T-helper 2 cell treated with Interferon-gamma antibody and Interleukin-4, amounts not matched to agents 5 μg/mL and 100 μg/mL, for 36 hours (primary cell): ENCODE measurements around the gene NPS.

Source experiments
- DNase-seq: peaks from one replicate; pipeline ENCODE4 v3.0.0; 2021; ENCODE audit warnings: low spot score
- H3K27ac Mint-ChIP-seq: one replicate; pipeline ENCODE4 v1.8.0; 2021; ENCODE audit warnings: mild to moderate bottlenecking, mixed read lengths
- H3K27me3 Mint-ChIP-seq: one replicate; pipeline ENCODE4 v1.8.0; 2021; ENCODE audit warnings: low read depth, mixed read lengths
- H3K36me3 Mint-ChIP-seq: one replicate; pipeline ENCODE4 v1.8.0; 2021; ENCODE audit warnings: low read depth, mixed read lengths
- H3K4me1 Mint-ChIP-seq: one replicate; pipeline ENCODE4 v1.8.0; 2021; ENCODE audit warnings: low read depth, mixed read lengths
- H3K4me3 Mint-ChIP-seq: one replicate; pipeline ENCODE4 v1.8.0; 2022; ENCODE audit warnings: mild to moderate bottlenecking, moderate library complexity, mixed read lengths
- H3K9me3 Mint-ChIP-seq: one replicate; pipeline ENCODE4 v1.8.0; 2021; ENCODE audit warnings: mixed read lengths

Gene NPS

DNA sequence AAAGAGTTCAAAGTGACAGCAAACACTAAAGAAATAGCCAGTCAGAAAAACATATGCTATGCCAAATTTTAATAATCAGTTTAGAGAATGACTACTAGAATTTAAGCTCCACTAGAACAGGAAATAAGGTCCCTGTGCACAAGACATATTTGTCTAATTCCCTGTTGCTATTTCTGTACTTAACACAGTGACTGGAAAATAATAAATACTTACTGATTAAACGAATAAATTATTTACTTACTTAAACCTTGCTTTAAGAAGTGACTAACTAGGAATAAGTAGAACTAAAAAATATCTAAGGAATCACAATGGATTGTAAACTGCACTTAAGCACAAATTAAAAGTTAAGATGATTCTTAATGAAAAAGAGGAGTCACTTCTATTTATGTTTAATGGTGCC lies 22.3 kb downstream of the NPS start:
- DNase-seq = no peak
- Mint-ChIP-seq H3K27me3 (no peaks in the 10 kb centered on the region), H3K4me1 (no peaks in the 10 kb centered on the region), H3K27ac (no peak overlapping the region), H3K4me3 (no peak overlapping the region), H3K9me3 (no peaks in the 10 kb centered on the region), H3K36me3 (no peaks in the 10 kb centered on the region)

- no peaks in the 10 kb centered on the region for H3K27me3 Mint-ChIP-seq
- H3K9me3 Mint-ChIP-seq = no peaks in the 10 kb centered on the region
- no peak overlapping the region for H3K4me3 Mint-ChIP-seq
- H3K4me1 Mint-ChIP-seq = no peaks in the 10 kb centered on the region
- H3K27ac Mint-ChIP-seq = no peak overlapping the region
- no peak for DNase-seq
- no peaks in the 10 kb centered on the region for H3K36me3 Mint-ChIP-seq
Measured at GRCh38 chr10:127576051-127576450, 26.9 kb downstream of the NPS start.

DNA sequence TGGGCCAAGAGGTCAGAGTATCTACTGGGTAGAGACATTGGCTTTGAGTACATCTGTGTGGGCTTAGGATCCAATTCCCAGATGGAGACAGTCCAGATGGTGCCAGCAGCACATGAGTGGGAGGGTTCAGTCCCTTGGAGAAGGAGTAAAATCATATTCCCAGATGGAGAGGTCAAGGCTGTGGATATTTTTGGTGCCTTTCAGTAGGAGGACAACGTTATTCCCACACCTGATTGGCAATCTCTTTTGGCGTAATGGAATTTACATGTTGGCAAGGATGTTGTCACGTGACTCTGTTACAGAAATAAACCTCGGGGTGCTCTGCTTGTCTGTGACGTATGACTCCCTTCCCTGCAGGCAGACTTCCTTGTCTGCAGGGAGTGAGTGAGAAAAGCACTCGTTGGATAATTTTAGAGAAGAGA lies 27.6 kb downstream of the NPS start:
- Mint-ChIP-seq H3K9me3 (no peaks in the 10 kb centered on the region), H3K36me3 (no peaks in the 10 kb centered on the region)

DNA sequence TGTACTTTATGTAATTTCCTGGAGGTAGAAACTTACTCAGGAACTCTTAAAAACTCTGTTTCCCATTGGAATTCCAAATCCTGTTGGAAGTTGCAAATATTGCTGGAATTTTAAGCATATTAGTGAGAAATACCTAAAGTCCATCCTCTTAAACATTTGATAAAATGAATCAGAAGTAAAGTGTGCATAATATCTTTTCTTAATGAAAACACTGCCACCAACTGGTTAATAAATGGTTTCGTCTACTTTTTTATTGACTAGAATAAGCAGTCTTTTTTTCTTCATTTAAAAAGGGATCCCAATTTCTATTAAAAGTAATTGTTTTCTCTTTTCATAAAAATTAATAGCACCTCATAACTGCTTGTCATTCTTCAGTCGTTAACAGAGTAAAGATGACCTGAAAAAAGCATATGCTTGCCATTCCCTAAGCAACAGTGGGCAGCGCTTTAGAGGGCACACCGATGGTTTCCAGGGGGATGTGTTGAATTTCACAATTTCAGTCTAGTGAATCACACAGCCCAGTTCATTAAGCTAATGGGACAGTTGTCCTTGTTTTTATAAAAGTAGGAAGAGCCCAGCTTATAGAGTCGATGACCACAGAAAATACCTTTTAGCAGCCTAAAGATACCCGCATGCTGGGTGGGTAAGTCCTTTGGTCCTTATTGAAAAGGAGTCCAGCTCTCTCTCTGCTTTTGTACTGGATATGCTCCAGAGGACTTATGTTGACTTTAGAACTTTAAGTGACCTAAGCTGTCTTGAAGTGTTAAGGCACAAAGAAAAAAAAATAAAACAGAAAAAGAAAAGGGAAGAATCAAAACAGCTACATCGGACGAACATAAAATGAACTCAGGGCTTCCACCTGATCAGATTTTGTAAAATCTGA lies 28.5 kb downstream of the NPS start:
- Mint-ChIP-seq H3K27ac (no peak overlapping the region), H3K27me3 (no peaks in the 10 kb centered on the region), H3K4me3 (no peak overlapping the region)

More for the DNA sequence above, 27.6 kb downstream of the NPS start:
- Mint-ChIP-seq H3K4me3 (no peak overlapping the region), H3K27ac (no peak overlapping the region), H3K27me3 (no peaks in the 10 kb centered on the region), H3K4me1 (no peaks in the 10 kb centered on the region)
- no peak for DNase-seq

DNA sequence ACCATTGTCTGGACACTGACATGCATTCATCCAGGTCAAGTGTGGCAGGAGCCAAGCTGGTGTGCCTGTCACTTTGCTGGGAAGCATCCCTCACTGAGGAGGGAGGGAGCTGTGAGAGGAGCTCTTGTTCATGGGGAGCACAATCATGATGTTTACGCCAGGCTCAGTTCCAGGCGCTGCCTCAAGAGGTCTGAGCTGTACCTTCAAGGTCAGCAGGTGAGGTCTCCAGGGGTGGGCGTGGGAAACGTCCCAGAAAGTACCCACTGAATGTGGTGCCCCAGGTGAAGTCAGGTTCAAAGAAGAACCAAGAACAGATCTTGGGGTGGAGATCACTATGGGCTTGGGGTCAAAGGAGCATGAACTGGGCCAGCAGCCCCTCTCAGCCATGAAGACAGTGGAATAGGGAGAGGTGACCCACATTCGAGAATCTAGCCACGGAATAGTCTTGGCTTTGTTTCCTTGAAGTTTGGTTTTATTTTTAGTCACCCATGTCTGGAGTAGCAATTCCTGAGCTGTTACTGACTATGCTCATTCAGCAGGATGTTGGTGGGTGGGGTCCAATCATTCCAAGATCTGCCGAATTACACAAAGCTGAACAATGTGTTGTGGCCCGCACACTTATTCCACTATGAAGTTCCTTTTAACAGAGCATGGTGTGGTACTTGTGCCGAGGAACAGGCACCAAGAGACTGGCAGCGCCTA lies 29.3 kb downstream of the NPS start:
- Mint-ChIP-seq H3K27ac (no peak overlapping the region), H3K4me1 (no peaks in the 10 kb centered on the region), H3K4me3 (no peak overlapping the region), H3K36me3 (no peaks in the 10 kb centered on the region), H3K9me3 (no peaks in the 10 kb centered on the region), H3K27me3 (no peaks in the 10 kb centered on the region)
- DNase-seq = no peak

More for the DNA sequence above, 28.5 kb downstream of the NPS start:
- Mint-ChIP-seq H3K36me3 (no peaks in the 10 kb centered on the region), H3K4me1 (no peaks in the 10 kb centered on the region), H3K9me3 (no peaks in the 10 kb centered on the region)
- no peak for DNase-seq

- no peaks in the 10 kb centered on the region for H3K4me1 Mint-ChIP-seq
- no peak overlapping the region for H3K4me3 Mint-ChIP-seq
- H3K27me3 Mint-ChIP-seq = no peaks in the 10 kb centered on the region
- no peak overlapping the region for H3K27ac Mint-ChIP-seq
- no peaks in the 10 kb centered on the region for H3K36me3 Mint-ChIP-seq
- no peaks in the 10 kb centered on the region for H3K9me3 Mint-ChIP-seq
- no peak for DNase-seq
Measured at GRCh38 chr10:127578961-127579305, 29.8 kb downstream of the NPS start.

- Mint-ChIP-seq H3K36me3 (no peaks in the 10 kb centered on the region), H3K4me1 (no peaks in the 10 kb centered on the region), H3K9me3 (no peaks in the 10 kb centered on the region), H3K4me3 (no peak overlapping the region), H3K27me3 (no peaks in the 10 kb centered on the region), H3K27ac (no peak overlapping the region)
- DNase-seq = no peak
Measured at GRCh38 chr10:127579640-127580039, 30.5 kb downstream of the NPS start.

DNA sequence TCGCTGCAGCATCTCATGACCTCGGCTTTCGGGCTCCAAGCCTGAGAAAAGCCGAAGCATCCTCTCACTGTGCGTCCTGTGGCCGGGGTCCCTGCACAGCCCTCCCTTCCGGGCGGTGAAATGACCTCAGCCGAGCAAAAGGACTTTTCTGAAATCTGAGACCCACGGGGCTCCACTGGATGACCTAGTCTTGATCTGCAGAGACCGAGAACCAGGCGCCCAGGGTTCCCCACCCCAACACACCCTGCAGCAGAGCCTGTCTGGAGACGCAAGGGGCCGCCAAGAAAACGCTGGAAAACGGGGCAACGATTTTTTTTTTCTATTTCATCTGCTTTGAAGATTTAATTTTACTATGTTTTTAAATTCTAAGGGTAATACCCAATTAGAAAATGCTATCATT lies 31.7 kb downstream of the NPS start:
- DNase-seq = no peak
- no peaks in the 10 kb centered on the region for H3K9me3 Mint-ChIP-seq
- no peak overlapping the region for H3K4me3 Mint-ChIP-seq
- no peaks in the 10 kb centered on the region for H3K4me1 Mint-ChIP-seq
- no peak overlapping the region for H3K27ac Mint-ChIP-seq
- H3K36me3 Mint-ChIP-seq = no peaks in the 10 kb centered on the region
- no peaks in the 10 kb centered on the region for H3K27me3 Mint-ChIP-seq

GRCh38 chr10:127585519-127586023 lies 36.5 kb downstream of the NPS start:
- Mint-ChIP-seq H3K9me3 (no peaks in the 10 kb centered on the region), H3K4me3 (no peak overlapping the region), H3K27me3 (no peaks in the 10 kb centered on the region), H3K4me1 (no peaks in the 10 kb centered on the region), H3K36me3 (no peaks in the 10 kb centered on the region), H3K27ac (no peak overlapping the region)
- DNase-seq = no peak

DNA sequence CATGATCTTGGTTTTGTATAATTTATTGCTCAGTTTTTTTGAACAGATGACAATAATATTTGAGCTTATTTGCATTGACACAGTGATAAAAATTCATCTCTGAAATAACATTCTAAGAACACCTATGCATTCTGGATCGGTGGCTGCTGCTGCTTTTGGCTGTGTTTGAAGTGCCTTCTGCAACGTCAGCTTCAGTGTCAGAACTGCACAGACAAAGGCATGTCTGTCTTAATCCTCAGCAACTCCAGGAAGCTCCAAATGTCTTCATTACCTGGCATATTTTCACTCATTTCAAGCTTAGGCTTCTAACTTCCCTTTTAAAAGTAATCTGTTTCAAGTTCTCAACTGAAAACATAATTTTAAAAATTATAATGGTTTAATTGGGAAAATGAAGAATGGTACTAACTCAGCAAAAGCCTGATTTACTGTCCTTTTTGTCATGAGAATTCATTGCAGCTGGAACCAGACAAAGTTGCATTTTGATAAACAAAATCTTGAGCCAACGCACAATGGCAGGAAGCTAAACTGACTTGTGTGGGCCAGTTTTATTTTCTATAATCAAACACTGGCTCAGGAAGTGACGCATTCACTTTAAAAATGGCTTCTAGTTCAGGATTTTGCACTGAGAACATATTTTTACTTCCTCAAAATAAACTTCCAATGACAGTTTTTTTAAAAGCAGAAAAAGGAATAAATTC lies 38.7 kb downstream of the NPS start:
- no peak for DNase-seq
- H3K36me3 Mint-ChIP-seq = no peaks in the 10 kb centered on the region
- H3K4me1 Mint-ChIP-seq = no peaks in the 10 kb centered on the region
- H3K27me3 Mint-ChIP-seq = no peaks in the 10 kb centered on the region
- H3K4me3 Mint-ChIP-seq = no peak overlapping the region
- no peak overlapping the region for H3K27ac Mint-ChIP-seq
- H3K9me3 Mint-ChIP-seq = no peaks in the 10 kb centered on the region

DNA sequence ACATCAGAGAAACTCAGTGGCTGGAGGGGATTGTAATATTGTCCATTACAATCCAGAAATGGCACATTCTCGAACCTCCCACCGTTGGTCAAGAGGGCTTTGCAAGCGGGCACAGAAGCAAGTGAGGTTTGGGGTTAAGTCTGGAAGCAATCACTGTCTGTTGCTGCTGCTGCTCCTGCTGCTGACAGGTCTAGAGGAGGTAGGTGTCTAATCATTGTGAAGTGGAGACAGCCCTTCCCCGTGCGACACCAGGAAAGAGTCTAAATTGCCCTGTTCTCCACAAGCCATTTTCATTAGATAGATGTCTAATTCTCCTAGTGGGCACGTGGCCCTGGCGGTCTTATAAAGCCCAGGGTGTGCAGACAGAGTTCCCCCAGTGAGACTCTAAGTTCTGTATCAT lies 43.5 kb downstream of the NPS start:
- DNase-seq = no peak
- no peaks in the 10 kb centered on the region for H3K4me1 Mint-ChIP-seq
- no peaks in the 10 kb centered on the region for H3K27me3 Mint-ChIP-seq
- H3K36me3 Mint-ChIP-seq = no peaks in the 10 kb centered on the region
- H3K9me3 Mint-ChIP-seq = no peaks in the 10 kb centered on the region
- no peak overlapping the region for H3K27ac Mint-ChIP-seq
- H3K4me3 Mint-ChIP-seq = no peak overlapping the region

GRCh38 chr10:127600479-127600878 lies 51.4 kb downstream of the NPS start:
- H3K27ac Mint-ChIP-seq = no peak overlapping the region
- no peaks in the 10 kb centered on the region for H3K36me3 Mint-ChIP-seq
- H3K27me3 Mint-ChIP-seq = no peaks in the 10 kb centered on the region
- H3K4me3 Mint-ChIP-seq = no peak overlapping the region
- DNase-seq = no peak
- H3K4me1 Mint-ChIP-seq = no peaks in the 10 kb centered on the region
- H3K9me3 Mint-ChIP-seq = no peaks in the 10 kb centered on the region
